Measurements from ENCODE around the gene KRAS.

The KRAS gene

DNA sequence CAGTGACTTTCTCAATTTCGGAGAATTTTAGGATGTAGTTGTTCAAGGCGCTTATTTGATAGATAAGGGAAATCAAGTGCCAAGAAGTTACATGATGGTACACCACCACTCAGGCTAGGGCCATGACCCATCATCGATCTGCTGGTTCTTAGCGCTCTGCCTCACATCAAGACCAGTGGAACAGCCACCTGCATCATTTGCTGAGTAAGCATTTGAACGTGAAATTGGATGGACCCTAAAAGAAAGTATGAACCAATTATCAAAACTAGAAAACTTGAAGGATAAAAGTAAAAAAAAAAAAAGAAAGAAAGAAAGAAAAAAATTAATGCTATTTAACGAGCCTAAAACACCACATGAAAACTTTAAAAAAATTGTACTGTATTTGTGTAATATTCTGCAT, 27.5 kb upstream of the KRAS start:
- no peaks in the 10 kb centered on the region for H3K9me2 ChIP-seq (replicated peaks; ENCODE audit: insufficient read depth, low read length)
- no peaks in the 10 kb centered on the region for H3K27me3 ChIP-seq (ENCODE audit: low read length)
- no peaks in the 10 kb centered on the region for H3K9me3 ChIP-seq (ENCODE audit: insufficient read depth, low read length)
- H3K27ac ChIP-seq (ENCODE audit: low read depth, low read length): no peak overlapping the region
- no peaks in the 10 kb centered on the region for H4K20me1 ChIP-seq (ENCODE audit: low read depth, low read length)
- H3K79me2 ChIP-seq (ENCODE audit: insufficient read depth, low read length): no peaks in the 10 kb centered on the region
- no peak overlapping the region for H3K4me3 ChIP-seq (ENCODE audit: insufficient read depth, low read length, poor library complexity, severe bottlenecking)
- no peak for TF ChIP-seq EZH2phosphoT487 (conservative IDR thresholded peaks at IDR 0.05; ENCODE audit: low read length)
- TF ChIP-seq, protein P1, sequence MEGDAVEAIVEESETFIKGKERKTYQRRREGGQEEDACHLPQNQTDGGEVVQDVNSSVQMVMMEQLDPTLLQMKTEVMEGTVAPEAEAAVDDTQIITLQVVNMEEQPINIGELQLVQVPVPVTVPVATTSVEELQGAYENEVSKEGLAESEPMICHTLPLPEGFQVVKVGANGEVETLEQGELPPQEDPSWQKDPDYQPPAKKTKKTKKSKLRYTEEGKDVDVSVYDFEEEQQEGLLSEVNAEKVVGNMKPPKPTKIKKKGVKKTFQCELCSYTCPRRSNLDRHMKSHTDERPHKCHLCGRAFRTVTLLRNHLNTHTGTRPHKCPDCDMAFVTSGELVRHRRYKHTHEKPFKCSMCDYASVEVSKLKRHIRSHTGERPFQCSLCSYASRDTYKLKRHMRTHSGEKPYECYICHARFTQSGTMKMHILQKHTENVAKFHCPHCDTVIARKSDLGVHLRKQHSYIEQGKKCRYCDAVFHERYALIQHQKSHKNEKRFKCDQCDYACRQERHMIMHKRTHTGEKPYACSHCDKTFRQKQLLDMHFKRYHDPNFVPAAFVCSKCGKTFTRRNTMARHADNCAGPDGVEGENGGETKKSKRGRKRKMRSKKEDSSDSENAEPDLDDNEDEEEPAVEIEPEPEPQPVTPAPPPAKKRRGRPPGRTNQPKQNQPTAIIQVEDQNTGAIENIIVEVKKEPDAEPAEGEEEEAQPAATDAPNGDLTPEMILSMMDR (IDR thresholded peaks at IDR 0.05; ENCODE audit: insufficient read depth, low read length, poor library complexity, severe bottlenecking): no peak
- no peak overlapping the region for H2AFZ ChIP-seq (ENCODE audit: low read depth, low read length, severe bottlenecking)
- no peak overlapping the region for H3K4me2 ChIP-seq (ENCODE audit: low read depth, low read length, poor library complexity, severe bottlenecking)
- H3F3A ChIP-seq (ENCODE audit: insufficient read depth): no peaks in the 10 kb centered on the region
- no peaks in the 10 kb centered on the region for H3K36me3 ChIP-seq (ENCODE audit: low read length)
- no peak overlapping the region for H3K9ac ChIP-seq (ENCODE audit: low read length)

DNA sequence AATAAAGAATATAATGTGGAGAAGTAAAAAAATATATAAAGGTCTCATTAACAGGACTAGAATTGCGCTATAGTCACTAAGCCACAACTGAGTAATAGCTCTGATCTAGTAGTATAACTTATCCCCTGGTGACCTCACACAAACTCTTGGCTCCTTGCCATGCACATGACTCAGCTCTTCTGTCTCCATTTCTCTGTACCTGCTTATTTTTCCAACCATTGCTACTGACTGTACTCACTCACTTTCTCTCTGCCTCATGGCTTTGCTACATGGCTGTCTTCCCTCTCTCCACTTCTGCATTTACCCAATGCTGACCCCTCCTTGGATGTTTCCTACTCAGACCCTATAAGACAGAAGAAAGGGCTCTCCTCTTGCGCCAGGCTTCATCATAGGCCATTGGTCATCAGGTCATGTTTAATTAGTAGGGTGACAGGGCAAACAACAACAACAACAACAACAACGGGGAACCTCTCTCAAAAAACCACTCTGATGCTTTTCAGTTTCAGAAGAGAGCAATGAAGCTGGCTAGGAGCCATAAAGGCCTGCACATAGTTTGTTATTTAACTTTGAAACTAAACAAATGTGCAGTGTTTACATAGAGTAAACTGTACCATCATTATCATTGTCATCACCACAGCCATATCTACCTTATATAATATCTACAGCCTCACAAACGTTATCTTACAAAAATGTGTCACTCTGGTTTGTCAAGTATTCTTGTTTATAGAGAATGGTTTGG, 25.6 kb upstream of the KRAS start:
- Histone ChIP-seq H3K36me3 (ENCODE audit: low read length) (no peaks in the 10 kb centered on the region), H3K4me2 (ENCODE audit: low read depth, low read length, poor library complexity, severe bottlenecking) (no peak overlapping the region), H3K9ac (ENCODE audit: low read length) (no peak overlapping the region), H3K79me2 (ENCODE audit: insufficient read depth, low read length) (no peaks in the 10 kb centered on the region), H3K9me3 (ENCODE audit: insufficient read depth, low read length) (no peaks in the 10 kb centered on the region), H3K9me2 (replicated peaks; ENCODE audit: insufficient read depth, low read length) (no peaks in the 10 kb centered on the region), H3F3A (ENCODE audit: insufficient read depth) (no peaks in the 10 kb centered on the region), H4K20me1 (ENCODE audit: low read depth, low read length) (no peaks in the 10 kb centered on the region), H2AFZ (ENCODE audit: low read depth, low read length, severe bottlenecking) (no peak overlapping the region), H3K27me3 (ENCODE audit: low read length) (no peaks in the 10 kb centered on the region), H3K4me3 (ENCODE audit: insufficient read depth, low read length, poor library complexity, severe bottlenecking) (no peak overlapping the region), H3K27ac (ENCODE audit: low read depth, low read length) (no peak overlapping the region)
- TF ChIP-seq EZH2phosphoT487 (conservative IDR thresholded peaks at IDR 0.05; ENCODE audit: low read length): no peak
- TF ChIP-seq, protein P1 (IDR thresholded peaks at IDR 0.05; ENCODE audit: insufficient read depth, low read length, poor library complexity, severe bottlenecking): no peak

DNA sequence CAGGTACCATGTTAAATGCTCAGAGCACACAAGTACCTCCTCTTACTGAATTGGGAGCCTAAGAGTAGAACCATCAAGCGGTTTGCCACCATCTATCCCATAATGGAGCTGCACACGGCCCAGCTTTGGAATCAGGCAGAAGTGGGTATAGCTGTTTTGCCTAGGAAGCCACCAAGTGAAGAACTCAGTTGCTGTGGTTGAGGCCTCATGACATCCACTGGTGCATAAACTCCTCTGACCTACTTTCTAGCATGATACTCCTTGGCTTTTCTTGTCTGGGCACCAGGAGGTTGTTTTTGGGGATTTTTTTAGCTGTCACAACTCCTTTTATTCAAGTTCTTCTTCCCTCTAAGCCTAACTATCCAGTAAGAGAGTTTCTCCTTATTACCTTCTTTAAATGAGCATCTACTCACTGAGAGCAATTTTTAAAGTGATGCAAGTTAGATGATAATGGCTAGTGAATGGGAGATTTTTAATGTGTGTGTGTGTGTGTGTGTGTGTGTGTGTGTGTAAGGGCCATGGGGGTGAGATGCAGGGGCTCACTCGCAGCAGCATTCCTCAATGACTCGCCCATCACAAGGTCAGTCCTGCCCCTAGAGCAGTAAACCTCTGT, 20.9 kb upstream of the KRAS start:
- no peak overlapping the region for H2AFZ ChIP-seq (ENCODE audit: low read depth, low read length, severe bottlenecking)
- H3K4me3 ChIP-seq (ENCODE audit: insufficient read depth, low read length, poor library complexity, severe bottlenecking): no peak overlapping the region
- TF ChIP-seq, protein P1 (IDR thresholded peaks at IDR 0.05; ENCODE audit: insufficient read depth, low read length, poor library complexity, severe bottlenecking): no peak
- TF ChIP-seq EZH2phosphoT487 (conservative IDR thresholded peaks at IDR 0.05; ENCODE audit: low read length): no peak
- H3K27ac ChIP-seq (ENCODE audit: low read depth, low read length): no peak overlapping the region
- no peaks in the 10 kb centered on the region for H3K9me3 ChIP-seq (ENCODE audit: insufficient read depth, low read length)
- no peak overlapping the region for H3K9ac ChIP-seq (ENCODE audit: low read length)
- H3K27me3 ChIP-seq (ENCODE audit: low read length): no peaks in the 10 kb centered on the region
- no peaks in the 10 kb centered on the region for H3K36me3 ChIP-seq (ENCODE audit: low read length)
- H3K9me2 ChIP-seq (replicated peaks; ENCODE audit: insufficient read depth, low read length): no peaks in the 10 kb centered on the region
- no peaks in the 10 kb centered on the region for H4K20me1 ChIP-seq (ENCODE audit: low read depth, low read length)
- no peak overlapping the region for H3K4me2 ChIP-seq (ENCODE audit: low read depth, low read length, poor library complexity, severe bottlenecking)
- H3F3A ChIP-seq (ENCODE audit: insufficient read depth): no peaks in the 10 kb centered on the region
- no peaks in the 10 kb centered on the region for H3K79me2 ChIP-seq (ENCODE audit: insufficient read depth, low read length)

Data from SU-DHL-6 (cell line).